ENCODE data around the gene CTDSPL2. TPM values are rescaled to one million over a fixed set of nuclear protein-coding genes. Genes with fewer than 3 reads are reported as not detected.
"Not testable (repeated sequence)": the region's sequence is repeated elsewhere in the genome, so short reads cannot be mapped to it uniquely, and the experiment has no call there.

Gene CTDSPL2
- total RNA-seq, 1 experiment from 2014 or later = 38.2 TPM

GRCh38 chr15:44542596-44542995 is 115.2 kb downstream of the CTDSPL2 start:
- POLR2A ChIA-PET = interaction anchor here (0.6 to 1.6 kb wide), 6 partner anchors 13 to 206 kb away, joined by 3 to 5 read pairs (median 3); partner anchors contain the start of gene CTDSPL2
- no peak for DNase-seq (ENCODE audit: unreplicated experiment)
- CTCF ChIA-PET = interaction anchor here (0.6 to 1.5 kb wide), 3 partner anchors 10 to 21 kb away, joined by 3 read pairs; no protein-coding TSS in a partner anchor
- H3K4me1 Mint-ChIP-seq (ENCODE audit: insufficient read depth, unreplicated experiment) = peaks cover 41% of the 10 kb centered on the region
- TF ChIP-seq CTCF (IDR thresholded peaks at IDR 0.05; ENCODE audit: unreplicated experiment) = no peak
- H3K27me3 Mint-ChIP-seq (ENCODE audit: insufficient read depth, unreplicated experiment) = no peaks in the 10 kb centered on the region
- H3K9me3 Mint-ChIP-seq (ENCODE audit: unreplicated experiment) = no peaks in the 10 kb centered on the region
- H3K27ac Mint-ChIP-seq (ENCODE audit: low read depth, unreplicated experiment) = peak overlapping the region; percentile 81
- BruUV-seq (replicated peaks) = no TSS peak
- intact Hi-C loops (cut with micrococcal nuclease) = no loop called here
- no peak overlapping the region for H3K4me3 Mint-ChIP-seq (ENCODE audit: unreplicated experiment)
- H3K36me3 Mint-ChIP-seq (ENCODE audit: insufficient read depth, unreplicated experiment) = peaks cover 69% of the 10 kb centered on the region

- ChIA-PET POLR2A (interaction anchor here (1.5 kb wide), 1 partner anchor 11 kb away, joined by 3 read pairs; no protein-coding TSS in a partner anchor), CTCF (interaction anchor here (0.6 to 2.0 kb wide), 2 partner anchors 33 to 1302 kb away, joined by 4 to 7 read pairs; no protein-coding TSS in a partner anchor)
- H3K9me3 Mint-ChIP-seq (ENCODE audit: unreplicated experiment); intact Hi-C loops (cut with micrococcal nuclease); H3K27ac Mint-ChIP-seq (ENCODE audit: low read depth, unreplicated experiment); DNase-seq (ENCODE audit: unreplicated experiment); BruUV-seq (replicated peaks); H3K4me3 Mint-ChIP-seq (ENCODE audit: unreplicated experiment); H3K27me3 Mint-ChIP-seq (ENCODE audit: insufficient read depth, unreplicated experiment): not testable (repeated sequence)
- H3K36me3 Mint-ChIP-seq (ENCODE audit: insufficient read depth, unreplicated experiment) = peaks cover 69% of the 10 kb centered on the region
- peaks cover 33% of the 10 kb centered on the region for H3K4me1 Mint-ChIP-seq (ENCODE audit: insufficient read depth, unreplicated experiment)
Observed at GRCh38 chr15:44544745-44545144, 117.3 kb downstream of the CTDSPL2 start.

GRCh38 chr15:44545913-44546802 is 118.7 kb downstream of the CTDSPL2 start:
- H3K36me3 Mint-ChIP-seq (ENCODE audit: insufficient read depth, unreplicated experiment) = peaks cover 69% of the 10 kb centered on the region
- no TSS peak for BruUV-seq (replicated peaks)
- POLR2A ChIA-PET = interaction anchor here (0.7 to 2.1 kb wide), 7 partner anchors 9 to 259 kb away, joined by 3 to 24 read pairs (median 4); partner anchors contain the start of gene EIF3J
- no peaks in the 10 kb centered on the region for H3K9me3 Mint-ChIP-seq (ENCODE audit: unreplicated experiment)
- no peak overlapping the region for H3K4me3 Mint-ChIP-seq (ENCODE audit: unreplicated experiment)
- H3K27ac Mint-ChIP-seq (ENCODE audit: low read depth, unreplicated experiment) = no peak overlapping the region
- peak; percentile 17 for TF ChIP-seq CTCF (IDR thresholded peaks at IDR 0.05; ENCODE audit: unreplicated experiment)
- DNase-seq (ENCODE audit: unreplicated experiment) = peak; percentile 49
- intact Hi-C loops (cut with micrococcal nuclease) = loop anchor here (1.0 kb wide), 1 partner anchor 9 kb away; the partner anchor contains the start of gene EIF3J
- no peaks in the 10 kb centered on the region for H3K27me3 Mint-ChIP-seq (ENCODE audit: insufficient read depth, unreplicated experiment)
- H3K4me1 Mint-ChIP-seq (ENCODE audit: insufficient read depth, unreplicated experiment) = peaks cover 28% of the 10 kb centered on the region
- CTCF ChIA-PET = interaction anchor here (0.6 to 2.0 kb wide), 10 partner anchors 9 to 579 kb away, joined by 3 to 7 read pairs (median 3); partner anchors contain the start of gene EIF3J

- DNase-seq (ENCODE audit: unreplicated experiment); intact Hi-C loops (cut with micrococcal nuclease); H3K4me1 Mint-ChIP-seq (ENCODE audit: insufficient read depth, unreplicated experiment); H3K27me3 Mint-ChIP-seq (ENCODE audit: insufficient read depth, unreplicated experiment); BruUV-seq (replicated peaks); H3K27ac Mint-ChIP-seq (ENCODE audit: low read depth, unreplicated experiment); H3K4me3 Mint-ChIP-seq (ENCODE audit: unreplicated experiment); H3K9me3 Mint-ChIP-seq (ENCODE audit: unreplicated experiment): not testable (repeated sequence)
- H3K36me3 Mint-ChIP-seq (ENCODE audit: insufficient read depth, unreplicated experiment) = peaks cover 70% of the 10 kb centered on the region
- ChIA-PET POLR2A (interaction anchor here (1.1 kb wide), 2 partner anchors 12 to 14 kb away, joined by 3 read pairs; partner anchors contain the start of gene EIF3J), CTCF (interaction anchor here (0.9 kb wide), 1 partner anchor 11 kb away, joined by 5 read pairs; no protein-coding TSS in a partner anchor)
Observed at GRCh38 chr15:44549152-44549551, 121.7 kb downstream of the CTDSPL2 start.
